T-helper 17 cell (primary cell): ENCODE measurements around the gene CLDN22. TPM values are rescaled to one million over a fixed set of nuclear protein-coding genes. Genes with fewer than 3 reads are reported as not detected.

Experiments
- ATAC-seq: fragments of 150-1000 bp; cut with Tn5 transposase; 2 replicates; pipeline ENCODE4 v1.10.0; 2021; ENCODE audit warnings: mild to moderate bottlenecking, moderate library complexity
- DNase-seq, 3 donors: peaks; one replicate each; pipeline versions ENCODE4 v3.0.0 to v3.0.0-alpha.2; 2020 to 2021
- H3K9me3 ChIP-seq: one replicate; pipeline ENCODE4 v1.7.0; 2013; ENCODE audit warnings: low read length, mild to moderate bottlenecking; ENCODE audit not compliant: control insufficient read depth, poor library complexity, severe bottlenecking
- H3K27ac Mint-ChIP-seq: one replicate; pipeline ENCODE4 v1.8.0; 2022; ENCODE audit warnings: mild to moderate bottlenecking, moderate library complexity, mixed read lengths
- H3K27me3 Mint-ChIP-seq: one replicate; pipeline ENCODE4 v1.8.0; 2022; ENCODE audit warnings: mixed read lengths
- H3K36me3 Mint-ChIP-seq: one replicate; pipeline ENCODE4 v1.8.0; 2022; ENCODE audit warnings: low read depth, mixed read lengths
- H3K4me1 Mint-ChIP-seq: one replicate; pipeline ENCODE4 v1.8.0; 2022; ENCODE audit warnings: mild to moderate bottlenecking, mixed read lengths
- H3K4me3 Mint-ChIP-seq: one replicate; pipeline ENCODE4 v1.8.0; 2022; ENCODE audit warnings: mild to moderate bottlenecking, moderate library complexity, mixed read lengths
- total RNA-seq, 4 donors: library from RNA in 2 of 4; stranded (reverse) in 2 of 4; gene quantifications; one replicate each; pipeline ENCODE4 v1.2.3 and lab custom pipeline; 2022 to 2026

The CLDN22 gene
- total RNA-seq, 2 donors from 2014 or later: not detected

DNA sequence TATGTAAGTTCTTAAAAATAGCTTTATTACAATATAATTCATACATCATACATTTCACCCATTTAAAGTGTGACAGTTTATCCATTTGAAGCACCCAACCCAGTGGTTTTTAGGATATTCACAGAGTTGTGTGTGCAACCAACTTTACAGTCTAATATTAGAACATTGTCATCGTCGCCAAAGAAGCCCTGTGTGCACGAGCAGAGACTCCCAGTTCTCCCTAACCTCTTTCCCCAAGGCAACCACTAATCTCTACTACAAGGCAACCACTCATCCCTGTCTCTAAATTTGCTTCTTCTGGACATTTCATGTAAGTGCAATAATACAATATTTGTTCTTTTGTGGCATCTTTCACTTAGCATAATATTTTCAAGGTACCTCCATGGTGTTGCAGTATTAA is 47.7 kb downstream of the CLDN22 start:
- H3K27ac Mint-ChIP-seq: no peak overlapping the region
- no peaks in the 10 kb centered on the region for H3K4me1 Mint-ChIP-seq
- H3K27me3 Mint-ChIP-seq: no peaks in the 10 kb centered on the region
- ATAC-seq: no peak
- no peaks in the 10 kb centered on the region for H3K36me3 Mint-ChIP-seq
- DNase-seq: no peak
- no peak overlapping the region for H3K4me3 Mint-ChIP-seq
- no peaks in the 10 kb centered on the region for H3K9me3 ChIP-seq

GRCh38 chr4:183268556-183268955 is 51.5 kb downstream of the CLDN22 start:
- Mint-ChIP-seq H3K4me1 (no peaks in the 10 kb centered on the region), H3K27ac (peak overlapping the region; percentile 83), H3K36me3 (no peaks in the 10 kb centered on the region), H3K27me3 (no peaks in the 10 kb centered on the region), H3K4me3 (no peak overlapping the region)
- ATAC-seq (no peak), DNase-seq (no peak)
- no peaks in the 10 kb centered on the region for H3K9me3 ChIP-seq

Other genes with a start within 250 kb of the CLDN22 start
- gene WWC2, start 221.0 kb downstream of the CLDN22 start, total RNA-seq: 1 to 10 TPM; 5.8 to 6.3 TPM
- gene CLDN24, start 2.1 kb upstream of the CLDN22 start, total RNA-seq: not detected
- 10 to 100 TPM; 25.9 to 33.4 TPM for gene CDKN2AIP, start 124.4 kb upstream of the CLDN22 start, total RNA-seq
- 10 to 100 TPM in 1 of 2 donors, 1 to 10 TPM in 1; 9.1 to 11.2 TPM for gene ING2, start 184.8 kb upstream of the CLDN22 start, total RNA-seq